HG02852 (cell line): ENCODE results near the gene ANKEF1.
A peak's percentile ranks its signal among the peaks of the same experiment; 100 is the strongest.

Source experiments
- ATAC-seq: cut with Tn5 transposase; IDR thresholded peaks from one replicate; pipeline ENCODE4 v1.9.1; 2021; ENCODE audit warnings: mild to moderate bottlenecking, moderate library complexity; ENCODE audit not compliant: unreplicated experiment

The ANKEF1 gene

GRCh38 chr20:10078403-10078802 is 43.6 kb downstream of the ANKEF1 start:
- ATAC-seq: no peak

- ATAC-seq: no peak
Observed at GRCh38 chr20:10079964-10080363, 45.2 kb downstream of the ANKEF1 start.

- ATAC-seq: no peak
Observed at GRCh38 chr20:10080574-10080973, 45.8 kb downstream of the ANKEF1 start.

- ATAC-seq: no peak
Observed at GRCh38 chr20:10089871-10090587, 55.2 kb downstream of the ANKEF1 start.

- peak; percentile 91 for ATAC-seq
Observed at GRCh38 chr20:10090588-10091166, 55.9 kb downstream of the ANKEF1 start.

- ATAC-seq: no peak
Observed at GRCh38 chr20:10093087-10093591, 58.4 kb downstream of the ANKEF1 start.

GRCh38 chr20:10094566-10095173 is 59.9 kb downstream of the ANKEF1 start:
- ATAC-seq: no peak

- ATAC-seq: no peak
Observed at GRCh38 chr20:10096790-10097189, 62.0 kb downstream of the ANKEF1 start.

GRCh38 chr20:10105046-10105445 is 70.3 kb downstream of the ANKEF1 start:
- ATAC-seq: no peak
